GM19455 (cell line): Measurements from ENCODE around the gene PRKAR1B.

ENCODE experiments used
- ATAC-seq: cut with Tn5 transposase; IDR thresholded peaks from one replicate; pipeline ENCODE4 v1.9.1; 2021; ENCODE audit not compliant: unreplicated experiment

The PRKAR1B gene

GRCh38 chr7:548401-548800 lies 178.7 kb downstream of the PRKAR1B start:
- no peak for ATAC-seq

GRCh38 chr7:545470-545869 lies 181.6 kb downstream of the PRKAR1B start:
- ATAC-seq: no peak

- no peak for ATAC-seq
Measured at GRCh38 chr7:544338-545221, 182.5 kb downstream of the PRKAR1B start.

- ATAC-seq: no peak
Measured at GRCh38 chr7:543501-544337, 183.4 kb downstream of the PRKAR1B start.

GRCh38 chr7:542713-543500 lies 184.2 kb downstream of the PRKAR1B start:
- ATAC-seq: no peak

GRCh38 chr7:542131-542712 lies 184.9 kb downstream of the PRKAR1B start:
- no peak for ATAC-seq

GRCh38 chr7:541661-542060 lies 185.4 kb downstream of the PRKAR1B start:
- no peak for ATAC-seq

- ATAC-seq: no peak
Measured at GRCh38 chr7:540997-541396, 186.1 kb downstream of the PRKAR1B start.

GRCh38 chr7:540579-540978 lies 186.5 kb downstream of the PRKAR1B start:
- ATAC-seq: no peak

GRCh38 chr7:539731-540411 lies 187.2 kb downstream of the PRKAR1B start:
- no peak for ATAC-seq

- ATAC-seq: no peak
Measured at GRCh38 chr7:538764-539685, 188.1 kb downstream of the PRKAR1B start.

GRCh38 chr7:537911-538634 lies 189.0 kb downstream of the PRKAR1B start:
- no peak for ATAC-seq

- no peak for ATAC-seq
Measured at GRCh38 chr7:536231-536630, 190.8 kb downstream of the PRKAR1B start.

- no peak for ATAC-seq
Measured at GRCh38 chr7:534959-535358, 192.1 kb downstream of the PRKAR1B start.

- no peak for ATAC-seq
Measured at GRCh38 chr7:534075-534474, 193.0 kb downstream of the PRKAR1B start.

GRCh38 chr7:533266-533665 lies 193.8 kb downstream of the PRKAR1B start:
- no peak for ATAC-seq

- ATAC-seq: no peak
Measured at GRCh38 chr7:532379-533143, 194.5 kb downstream of the PRKAR1B start.

- no peak for ATAC-seq
Measured at GRCh38 chr7:531777-532176, 195.3 kb downstream of the PRKAR1B start.
